ENCODE data around the gene RABAC1. TPM values are rescaled to one million over a fixed set of nuclear protein-coding genes. Genes with fewer than 3 reads are reported as not detected.
A peak's percentile ranks its signal among the peaks of the same experiment; 100 is the strongest.

Gene RABAC1
- total and polyA plus RNA-seq, 10 of the 15 experiments (the other 5 are each of a cell fraction or from before 2014, with no cell fraction given) = 10.9 to 115 (median 49.2) TPM

GRCh38 chr19:41908724-41909464 is 50.2 kb downstream of the RABAC1 start:
- TF ChIP-seq ZNF24 (IDR thresholded peaks at IDR 0.05) = no peak
- peak; percentile 49; the same call in 1 of the 2 replicates for TF ChIP-seq POLR2AphosphoS5 (IDR thresholded peaks at IDR 0.05; ENCODE audit: low read length)
- H3K4me1 ChIP-seq (ENCODE audit: control insufficient read depth, insufficient read depth, low read length) = no peaks in the 10 kb centered on the region
- intact Hi-C loops (cut with micrococcal nuclease; ENCODE audit: unreplicated experiment) = no loop called here

GRCh38 chr19:41907994-41908615 is 51.0 kb downstream of the RABAC1 start:
- Histone ChIP-seq H3K27ac (ENCODE audit: control insufficient read depth, insufficient read depth) (no peak overlapping the region), H3K9ac (ENCODE audit: control insufficient read depth, insufficient read depth, low read length) (no peak overlapping the region), H3K4me3 (no peak overlapping the region), H4K20me1 (ENCODE audit: control insufficient read depth, insufficient read depth) (peaks cover 6% of the 10 kb centered on the region; the same call in 1 of the 2 replicates), H3K4me1 (ENCODE audit: control insufficient read depth, insufficient read depth, low read length) (no peaks in the 10 kb centered on the region), H3K4me2 (ENCODE audit: control insufficient read depth, insufficient read depth) (no peak overlapping the region), H3K79me2 (ENCODE audit: control insufficient read depth, insufficient read depth, low read length) (no peaks in the 10 kb centered on the region), H2AFZ (ENCODE audit: control insufficient read depth, low read depth, low read length) (no peak overlapping the region), H3K27me3 (replicated peaks in 1 of 2; ENCODE audit: control insufficient read depth in 2 of 2, insufficient read depth in 2 of 2, low read length in 1 of 2) (no peaks in the 10 kb centered on the region; a peak in 2 of 4 replicates), H3K9me3 (replicated peaks; ENCODE audit: control insufficient read depth, insufficient read depth, low read length) (no peaks in the 10 kb centered on the region), H3K36me3 (ENCODE audit: control insufficient read depth in 2 of 2, insufficient read depth in 2 of 2, low read length in 1 of 2) (peaks cover 13 to 28% of the 10 kb centered on the region in 2 experiments; a peak in 3 of 4 replicates)
- DNase-seq (ENCODE audit: low read depth, low spot score) (no peak), FAIRE-seq (no peak), ATAC-seq (no peak)
- WGBS (ENCODE audit: insufficient coverage, insufficient replicate concordance, low lambda C conversion rate, missing lambda C conversion rate) = 82% methylated on average over 22 of the region's 25 CpGs
- RAD21 ChIA-PET (ENCODE audit: unreplicated experiment) = no interaction called here
- SMC1A ChIA-PET (ENCODE audit: uncharacterized antibody, unreplicated experiment) = interaction anchor here (1.0 kb wide), 1 partner anchor 20 kb away, joined by 3 read pairs; no protein-coding TSS in a partner anchor
- intact Hi-C loops (cut with micrococcal nuclease; ENCODE audit: unreplicated experiment) = no loop called here
- in situ Hi-C loops (cut with MboI) = no loop called here
- BruUV-seq (replicated peaks) = no TSS peak
- CTCF ChIA-PET = no interaction called here
- POLR2A ChIA-PET = no interaction called here
- TF ChIP-seq HSF1 (IDR thresholded peaks at IDR 0.05; ENCODE audit: low read depth, low read length) (no peak), POLR2A (IDR thresholded peaks at IDR 0.05; ENCODE audit: low read depth, low read length) (peak; percentile 54; the same call in 1 of the 2 replicates)

More at GRCh38 chr19:41908724-41909464, 50.2 kb downstream of the RABAC1 start:
- no TSS peak for BruUV-seq (replicated peaks)
- H3K9me3 ChIP-seq (replicated peaks; ENCODE audit: control insufficient read depth, insufficient read depth, low read length) = no peaks in the 10 kb centered on the region
- H3K27ac ChIP-seq (ENCODE audit: control insufficient read depth, insufficient read depth) = no peak overlapping the region
- RAD21 ChIA-PET (ENCODE audit: unreplicated experiment) = no interaction called here
- FAIRE-seq = no peak
- no peak overlapping the region for H3K9ac ChIP-seq (ENCODE audit: control insufficient read depth, insufficient read depth, low read length)
- 81% methylated on average over 11 of the region's 11 CpGs for WGBS (ENCODE audit: insufficient coverage, insufficient replicate concordance, low lambda C conversion rate, missing lambda C conversion rate)
- H3K36me3 ChIP-seq (ENCODE audit: control insufficient read depth in 2 of 2, insufficient read depth in 2 of 2, low read length in 1 of 2) = peaks cover 11 to 21% of the 10 kb centered on the region in 2 experiments; a peak in 3 of 4 replicates
- CTCF ChIA-PET = no interaction called here
- no peak overlapping the region for H2AFZ ChIP-seq (ENCODE audit: control insufficient read depth, low read depth, low read length)
- H3K4me3 ChIP-seq = no peak overlapping the region
- H3K27me3 ChIP-seq (replicated peaks in 1 of 2; ENCODE audit: control insufficient read depth in 2 of 2, insufficient read depth in 2 of 2, low read length in 1 of 2) = no peaks in the 10 kb centered on the region; a peak in 2 of 4 replicates
- ATAC-seq = no peak
- no peaks in the 10 kb centered on the region for H3K79me2 ChIP-seq (ENCODE audit: control insufficient read depth, insufficient read depth, low read length)
- in situ Hi-C loops (cut with MboI) = no loop called here
- SMC1A ChIA-PET (ENCODE audit: uncharacterized antibody, unreplicated experiment) = interaction anchor here (1.0 kb wide), 1 partner anchor 21 kb away, joined by 3 read pairs; no protein-coding TSS in a partner anchor
- POLR2A ChIA-PET = no interaction called here
- DNase-seq (ENCODE audit: low read depth, low spot score) = no peak
- H4K20me1 ChIP-seq (ENCODE audit: control insufficient read depth, insufficient read depth) = peaks cover 6% of the 10 kb centered on the region; the same call in 1 of the 2 replicates
- no peak overlapping the region for H3K4me2 ChIP-seq (ENCODE audit: control insufficient read depth, insufficient read depth)
